HPDE6-E6E7 (cell line): Measurements from ENCODE around the gene TMEM88.

Experiments
- DNase-seq: peaks from one replicate; pipeline ENCODE4 v3.0.0; 2011; ENCODE audit warnings: missing footprints; ENCODE audit errors: extremely low spot score

Gene TMEM88

GRCh38 chr17:7884581-7885366, 29.9 kb downstream of the TMEM88 start:
- DNase-seq, result no peak

GRCh38 chr17:7885367-7886226, 30.7 kb downstream of the TMEM88 start:
- no peak for DNase-seq

DNA sequence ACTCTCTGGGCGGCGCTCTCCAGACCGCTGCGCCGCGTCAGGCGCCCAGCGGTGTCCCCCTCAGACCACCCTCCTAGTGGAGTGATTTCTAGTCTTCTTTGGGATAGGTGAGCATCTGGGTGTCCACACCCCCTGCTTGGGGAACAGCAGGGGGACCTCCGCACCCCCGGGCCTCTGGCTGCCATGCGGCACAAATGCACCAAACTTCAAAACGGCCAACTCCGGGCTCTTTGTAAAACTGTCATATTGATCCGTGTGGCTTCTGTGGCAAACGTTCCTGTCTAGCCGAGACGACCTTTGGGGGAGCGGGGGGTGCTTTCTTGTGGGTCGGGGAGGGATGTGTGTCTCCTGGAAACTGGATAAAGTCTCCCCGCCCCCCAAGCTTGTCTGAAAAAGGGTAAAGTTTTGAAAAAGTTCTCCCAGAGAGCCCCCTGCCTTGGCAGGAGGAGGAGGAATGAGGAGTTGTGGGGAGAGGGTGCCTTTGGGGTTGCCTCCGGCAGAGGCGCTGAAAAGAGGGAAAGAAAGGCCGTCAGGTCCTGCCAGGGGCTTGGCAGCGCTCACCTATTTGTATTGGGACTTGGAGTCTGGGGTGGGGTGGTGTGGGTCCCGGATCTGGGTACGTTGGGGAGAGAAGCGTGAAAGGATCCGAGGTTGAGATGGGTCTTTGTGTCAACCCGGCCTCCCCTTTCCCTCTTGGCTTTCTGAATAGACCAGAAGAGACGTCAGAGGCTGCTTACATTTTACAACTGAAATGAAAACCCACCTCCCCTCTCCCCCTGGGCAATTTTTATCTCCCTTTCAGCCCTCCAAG, 31.6 kb downstream of the TMEM88 start:
- DNase-seq, result peak; percentile 20

GRCh38 chr17:7887038-7887481, 32.2 kb downstream of the TMEM88 start:
- DNase-seq, result no peak

DNA sequence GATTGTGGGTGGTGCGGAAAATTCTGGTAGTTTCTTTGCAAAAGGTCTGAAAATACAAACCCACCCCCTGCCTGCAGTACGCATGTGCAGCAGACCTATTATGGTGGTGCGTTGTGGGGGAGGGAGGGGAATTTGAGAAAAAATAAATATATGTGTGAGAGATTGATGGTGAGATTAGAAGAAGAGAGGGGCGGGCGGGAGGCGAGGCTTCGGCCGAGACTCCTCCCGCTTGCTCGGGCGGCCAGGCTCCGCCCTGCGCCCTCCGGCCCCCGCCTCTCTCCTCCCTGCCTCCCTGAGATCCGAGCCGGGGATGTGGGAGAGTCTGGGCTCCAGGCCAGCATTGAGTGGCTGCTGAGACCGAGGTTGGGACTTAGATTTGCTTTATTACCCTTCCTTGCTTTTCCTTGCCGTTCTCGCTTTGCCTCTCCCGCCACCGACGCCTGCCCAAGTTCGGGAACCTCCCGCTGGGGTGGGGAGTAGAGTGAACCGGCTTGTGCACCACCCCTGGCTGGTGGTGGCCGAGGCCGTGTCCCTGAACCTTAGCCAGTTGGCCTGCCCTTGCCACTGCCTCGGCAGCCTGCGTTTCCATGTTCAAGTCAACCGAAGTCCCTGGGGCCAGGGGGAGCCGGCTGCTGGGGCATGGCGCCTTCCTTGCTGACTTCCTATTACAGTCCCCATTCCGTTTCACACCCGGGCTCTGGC, 32.8 kb downstream of the TMEM88 start:
- peak; percentile 79 for DNase-seq

DNA sequence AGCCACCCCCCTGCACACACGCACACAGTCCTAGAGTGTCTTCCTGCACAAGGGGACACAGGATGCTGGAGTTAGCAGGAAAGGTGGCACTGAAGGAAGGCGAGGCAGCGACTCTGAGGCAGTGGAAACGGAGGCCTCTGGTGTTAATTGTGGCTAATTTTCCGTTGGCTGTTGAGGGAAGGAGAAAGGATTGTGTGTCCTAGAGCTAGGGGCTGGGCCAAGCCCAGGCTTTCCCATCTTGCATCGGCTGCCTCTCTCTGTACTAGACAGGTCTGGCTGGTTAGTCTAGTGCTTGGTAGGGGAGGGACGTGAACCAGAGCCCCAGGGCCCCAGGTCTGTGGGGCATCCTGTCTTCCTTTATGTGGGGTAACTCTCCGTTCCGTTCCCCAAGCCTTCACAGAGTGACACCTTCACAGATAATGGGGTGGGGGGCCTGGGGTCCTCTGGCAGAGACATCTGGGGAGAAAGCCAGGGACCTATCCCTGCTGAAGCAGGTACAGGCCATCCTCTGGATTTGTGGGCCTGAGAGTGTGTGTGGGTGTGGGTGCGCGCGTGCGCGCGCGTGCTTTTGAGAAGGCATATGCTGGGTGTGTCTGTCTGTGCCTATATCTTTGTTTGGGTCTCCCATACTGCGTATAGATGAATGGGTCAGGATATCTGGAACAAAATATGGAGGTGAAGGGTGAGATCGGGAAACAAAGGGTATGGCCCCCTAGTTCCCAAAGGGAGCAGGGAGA, 33.5 kb downstream of the TMEM88 start, which contains the start of gene CHD3:
Gene CHD3, plus strand, starts transcription at position 606 of the 737 bp plus-strand sequence. CDS start 212 bp downstream, outside the sequence.
- DNase-seq, result peak; percentile 78

DNA sequence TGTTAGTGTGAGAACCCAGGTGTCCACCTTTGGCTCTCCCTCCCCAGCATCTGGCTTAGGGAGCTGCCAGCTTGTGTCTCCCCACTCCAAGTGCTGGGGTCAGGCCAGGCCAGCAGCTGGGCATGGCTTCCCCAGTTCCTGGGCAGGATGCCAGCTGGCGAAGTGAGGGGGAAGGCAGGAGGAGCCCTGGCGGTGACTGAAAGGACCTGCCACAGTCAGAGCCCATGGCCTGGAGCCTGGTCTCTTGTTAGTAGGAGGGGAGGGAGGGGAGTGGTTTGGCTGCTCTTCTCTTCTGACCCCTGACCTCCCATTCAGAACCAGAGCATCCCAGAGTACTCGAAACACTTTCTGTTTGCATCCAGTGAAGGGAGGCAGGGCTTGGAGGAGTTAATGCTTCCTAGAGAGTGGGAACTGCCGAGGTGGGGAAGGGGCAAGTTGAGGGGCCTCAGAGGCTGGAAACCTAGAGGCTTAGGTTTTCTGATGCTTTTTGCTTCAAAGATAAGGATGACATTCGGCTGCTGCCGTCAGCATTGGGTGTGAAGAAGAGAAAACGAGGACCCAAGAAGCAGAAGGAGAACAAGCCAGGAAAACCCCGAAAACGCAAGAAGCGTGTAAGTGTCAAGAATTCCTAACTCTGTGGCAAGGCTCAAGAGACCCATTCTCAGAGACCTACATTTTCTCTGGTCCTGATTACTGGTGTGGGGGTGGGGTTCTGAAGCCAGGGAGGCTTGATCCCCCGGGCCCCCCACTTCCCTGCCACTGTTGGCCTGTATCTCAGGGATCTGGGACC, 34.5 kb downstream of the TMEM88 start:
- peak; percentile 69 for DNase-seq

GRCh38 chr17:7893187-7893880, 38.5 kb downstream of the TMEM88 start:
- no peak for DNase-seq

GRCh38 chr17:7894226-7894625, 39.4 kb downstream of the TMEM88 start:
- no peak for DNase-seq

GRCh38 chr17:7894866-7895265, 40.0 kb downstream of the TMEM88 start:
- DNase-seq, result no peak

GRCh38 chr17:7897090-7897489, 42.2 kb downstream of the TMEM88 start:
- no peak for DNase-seq

- no peak for DNase-seq
Observed at GRCh38 chr17:7897773-7898172, 42.9 kb downstream of the TMEM88 start.

- DNase-seq, result no peak
Observed at GRCh38 chr17:7903154-7904103, 48.6 kb downstream of the TMEM88 start.
